CD14-positive monocyte (primary cell): ENCODE results near the gene VTN. TPM values are rescaled to one million over a fixed set of nuclear protein-coding genes. Genes with fewer than 3 reads are reported as not detected.

ENCODE experiments used
- DNase-seq, 3 donors: peaks; one replicate each; pipeline ENCODE4 v3.0.0-alpha.2; 2011 to 2022
- H2AFZ ChIP-seq: 2 replicates; pipeline ENCODE4 v1.6.0; 2012; ENCODE audit warnings: mild to moderate bottlenecking, low read depth, low read length, inconsistent platforms; ENCODE audit not compliant: insufficient read depth, poor library complexity, severe bottlenecking
- H3K27ac ChIP-seq, 2 donors: 1 replicate in 1 of 2; 2 replicates in 1 of 2; pipeline ENCODE4 v1.5.1; 2012 to 2013; ENCODE audit warnings: low read length in 2 of 2, control low read depth in 1 of 2, inconsistent platforms in 1 of 2, low read depth in 1 of 2, mild to moderate bottlenecking in 1 of 2
- H3K27me3 ChIP-seq, 2 donors: one replicate each; pipeline versions ENCODE4 v1.6.0 to v1.6.1; 2011 to 2013; ENCODE audit warnings: low read length in 2 of 2; ENCODE audit not compliant: control insufficient read depth in 2 of 2, insufficient read depth in 2 of 2
- H3K36me3 ChIP-seq, 2 donors: replicated peaks in 1 of 2; 1 replicate in 1 of 2; 2 replicates in 1 of 2; pipeline versions ENCODE4 v1.5.1 to v1.6.1; 2012 to 2013; ENCODE audit warnings: low read length in 2 of 2, control low read depth in 1 of 2, inconsistent platforms in 1 of 2, mild to moderate bottlenecking in 1 of 2; ENCODE audit not compliant: insufficient read depth in 2 of 2, control insufficient read depth in 1 of 2
- H3K4me1 ChIP-seq, 2 donors: 1 replicate in 1 of 2; 2 replicates in 1 of 2; pipeline versions ENCODE4 v1.5.1 to v1.6.1; 2012 to 2013; ENCODE audit warnings: low read length in 2 of 2, control low read depth in 1 of 2, inconsistent platforms in 1 of 2, mild to moderate bottlenecking in 1 of 2, moderate library complexity in 1 of 2; ENCODE audit not compliant: insufficient read depth in 2 of 2, control insufficient read depth in 1 of 2
- H3K4me2 ChIP-seq: replicated peaks from 2 replicates; pipeline ENCODE3; 2012; ENCODE audit warnings: low read length, moderate library complexity, mild to moderate bottlenecking; ENCODE audit not compliant: poor library complexity, severe bottlenecking; ENCODE audit errors: extremely low read depth
- H3K4me3 ChIP-seq, 3 experiments: fragments of 200-600 bp in 1 of 3; sonication (generic) in 1 of 3; replicated peaks in 1 of 3; 1 replicate in 2 of 3; 2 replicates in 1 of 3; pipeline ENCODE4 v1.5.1; 2011 to 2013; ENCODE audit warnings: low read length in 3 of 3, mild to moderate bottlenecking in 3 of 3, control low read depth in 2 of 3, low read depth in 2 of 3, inconsistent platforms in 1 of 3, moderate library complexity in 1 of 3
- H3K79me2 ChIP-seq: 2 replicates; pipeline ENCODE4 v1.6.0; 2012; ENCODE audit warnings: mild to moderate bottlenecking, control low read depth, inconsistent platforms, low read length, moderate library complexity; ENCODE audit not compliant: insufficient read depth
- H3K9ac ChIP-seq: 2 replicates; pipeline ENCODE4 v1.6.0; 2017; ENCODE audit warnings: low read length, mild to moderate bottlenecking; ENCODE audit not compliant: insufficient read depth, poor library complexity, severe bottlenecking
- H3K9me3 ChIP-seq, 2 donors: replicated peaks in 1 of 2; 1 replicate in 1 of 2; 2 replicates in 1 of 2; pipeline versions ENCODE4 v1.5.1 to v1.6.1; 2012 to 2013; ENCODE audit warnings: low read length in 2 of 2, control low read depth in 1 of 2; ENCODE audit not compliant: control insufficient read depth in 1 of 2, insufficient read depth in 1 of 2
- H4K20me1 ChIP-seq: 2 replicates; pipeline ENCODE4 v1.6.0; 2012; ENCODE audit warnings: mild to moderate bottlenecking, low read length, control low read depth, moderate library complexity; ENCODE audit not compliant: insufficient read depth
- H3K27ac Mint-ChIP-seq, 7 donors: one replicate each; pipeline ENCODE4 v1.8.0; 2020; ENCODE audit warnings: mild to moderate bottlenecking in 7 of 7, mixed read lengths in 7 of 7, moderate library complexity in 6 of 7, inconsistent platforms in 2 of 7
- H3K27me3 Mint-ChIP-seq, 3 donors: one replicate each; pipeline ENCODE4 v1.8.0; 2021 to 2022; ENCODE audit warnings: low read depth in 3 of 3, mild to moderate bottlenecking in 3 of 3, mixed read lengths in 3 of 3, moderate library complexity in 3 of 3, inconsistent platforms in 1 of 3
- H3K36me3 Mint-ChIP-seq, 2 donors: one replicate each; pipeline ENCODE4 v1.8.0; 2020; ENCODE audit warnings: mixed read lengths in 2 of 2, inconsistent platforms in 1 of 2, mild to moderate bottlenecking in 1 of 2
- H3K4me1 Mint-ChIP-seq: one replicate; pipeline ENCODE4 v1.8.0; 2020; ENCODE audit warnings: mild to moderate bottlenecking, mixed read lengths
- H3K4me3 Mint-ChIP-seq, 2 donors: one replicate each; pipeline ENCODE4 v1.8.0; 2020; ENCODE audit warnings: mild to moderate bottlenecking in 2 of 2, mixed read lengths in 2 of 2, moderate library complexity in 1 of 2
- H3K9me3 Mint-ChIP-seq, 7 donors: one replicate each; pipeline ENCODE4 v1.8.0; 2020 to 2022; ENCODE audit warnings: mixed read lengths in 7 of 7, mild to moderate bottlenecking in 6 of 7, moderate library complexity in 6 of 7, inconsistent platforms in 2 of 7
- WGBS: methylation state at CpG from one replicate; pipeline ENCODE4 v1.1.5; 2013; ENCODE audit warnings: missing lambda C conversion rate; ENCODE audit not compliant: insufficient coverage; 5-methylcytosine and 5-hydroxymethylcytosine counted together
- intact Hi-C, 2 donors: fragments of 100-400 bp; cut with micrococcal nuclease; formaldehyde crosslinking; loops; one replicate each; pipeline versions ENCODE4 v1.15.0 to v1.15.1; 2023
- polyA plus RNA-seq, 3 donors: library from polyadenylated mRNA; depleted of rRNA in 1 of 3; unstranded in 2 of 3; stranded (reverse) in 1 of 3; fragments of 300-500 nt in 2 of 3; fragments of >200 nt in 1 of 3; fragmentation: Illumina TruSeq in 2 of 3; gene quantifications; 1 replicate in 2 of 3; 2 replicates in 1 of 3; pipeline ENCODE4 v1.2.3, GENCODE V29; 2012 to 2021
- TF ChIP-seq, protein P1 (sequence below): fragments of 200-600 bp; IDR thresholded peaks from one replicate; pipeline ENCODE4 v1.8.0; 2022; ENCODE audit warnings: antibody characterized with exemption, mild to moderate bottlenecking

VTN gene
- polyA plus RNA-seq, 3 donors = not detected

DNA sequence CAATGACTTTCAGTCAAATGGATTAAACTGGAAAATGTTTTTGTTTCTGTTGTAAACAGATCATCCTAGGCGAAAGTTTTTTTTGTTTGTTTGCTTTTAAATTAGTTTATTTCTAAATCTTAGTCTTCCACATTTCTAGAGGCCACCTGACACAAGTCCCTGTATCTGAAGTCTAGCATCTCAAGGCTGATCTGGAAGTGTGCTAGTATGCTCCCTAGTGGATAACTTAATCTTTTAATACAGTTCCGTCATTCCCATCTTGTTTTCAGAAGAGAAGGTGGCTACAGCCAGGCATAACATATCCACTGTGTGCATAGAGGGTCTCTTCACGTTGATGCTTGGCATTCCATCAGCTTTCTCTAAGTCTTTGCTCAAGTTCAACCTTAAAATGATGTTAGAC, 42.4 kb downstream of the VTN start:
- DNase-seq = no peak
- no peak overlapping the region for H3K4me3 ChIP-seq
- H3K9me3 ChIP-seq = no peaks in the 10 kb centered on the region
- H3K27me3 ChIP-seq = no peaks in the 10 kb centered on the region
- WGBS = 80% methylated on average over 1 of the region's 3 CpGs
- H3K27me3 Mint-ChIP-seq = peaks cover 0 to 1% (median 0%) of the 10 kb centered on the region in 3 donors
- intact Hi-C loops = no loop called here
- peaks cover 42 to 67% of the 10 kb centered on the region in 2 donors for H3K36me3 ChIP-seq
- no peak overlapping the region for H3K9ac ChIP-seq
- H3K4me1 Mint-ChIP-seq = peaks cover 20% of the 10 kb centered on the region
- no peaks in the 10 kb centered on the region for H4K20me1 ChIP-seq
- no peak overlapping the region for H3K27ac Mint-ChIP-seq
- no peak overlapping the region for H3K4me3 Mint-ChIP-seq
- no peak overlapping the region for H3K4me2 ChIP-seq
- no peak overlapping the region for H2AFZ ChIP-seq
- TF ChIP-seq, protein P1, sequence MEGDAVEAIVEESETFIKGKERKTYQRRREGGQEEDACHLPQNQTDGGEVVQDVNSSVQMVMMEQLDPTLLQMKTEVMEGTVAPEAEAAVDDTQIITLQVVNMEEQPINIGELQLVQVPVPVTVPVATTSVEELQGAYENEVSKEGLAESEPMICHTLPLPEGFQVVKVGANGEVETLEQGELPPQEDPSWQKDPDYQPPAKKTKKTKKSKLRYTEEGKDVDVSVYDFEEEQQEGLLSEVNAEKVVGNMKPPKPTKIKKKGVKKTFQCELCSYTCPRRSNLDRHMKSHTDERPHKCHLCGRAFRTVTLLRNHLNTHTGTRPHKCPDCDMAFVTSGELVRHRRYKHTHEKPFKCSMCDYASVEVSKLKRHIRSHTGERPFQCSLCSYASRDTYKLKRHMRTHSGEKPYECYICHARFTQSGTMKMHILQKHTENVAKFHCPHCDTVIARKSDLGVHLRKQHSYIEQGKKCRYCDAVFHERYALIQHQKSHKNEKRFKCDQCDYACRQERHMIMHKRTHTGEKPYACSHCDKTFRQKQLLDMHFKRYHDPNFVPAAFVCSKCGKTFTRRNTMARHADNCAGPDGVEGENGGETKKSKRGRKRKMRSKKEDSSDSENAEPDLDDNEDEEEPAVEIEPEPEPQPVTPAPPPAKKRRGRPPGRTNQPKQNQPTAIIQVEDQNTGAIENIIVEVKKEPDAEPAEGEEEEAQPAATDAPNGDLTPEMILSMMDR = no peak
- H3K9me3 Mint-ChIP-seq = no peaks in the 10 kb centered on the region
- peaks cover 25% of the 10 kb centered on the region for H3K79me2 ChIP-seq
- peaks cover 17 to 20% of the 10 kb centered on the region in 2 donors for H3K4me1 ChIP-seq
- no peak overlapping the region for H3K27ac ChIP-seq
- H3K36me3 Mint-ChIP-seq = peaks cover 51 to 68% of the 10 kb centered on the region in 2 donors

DNA sequence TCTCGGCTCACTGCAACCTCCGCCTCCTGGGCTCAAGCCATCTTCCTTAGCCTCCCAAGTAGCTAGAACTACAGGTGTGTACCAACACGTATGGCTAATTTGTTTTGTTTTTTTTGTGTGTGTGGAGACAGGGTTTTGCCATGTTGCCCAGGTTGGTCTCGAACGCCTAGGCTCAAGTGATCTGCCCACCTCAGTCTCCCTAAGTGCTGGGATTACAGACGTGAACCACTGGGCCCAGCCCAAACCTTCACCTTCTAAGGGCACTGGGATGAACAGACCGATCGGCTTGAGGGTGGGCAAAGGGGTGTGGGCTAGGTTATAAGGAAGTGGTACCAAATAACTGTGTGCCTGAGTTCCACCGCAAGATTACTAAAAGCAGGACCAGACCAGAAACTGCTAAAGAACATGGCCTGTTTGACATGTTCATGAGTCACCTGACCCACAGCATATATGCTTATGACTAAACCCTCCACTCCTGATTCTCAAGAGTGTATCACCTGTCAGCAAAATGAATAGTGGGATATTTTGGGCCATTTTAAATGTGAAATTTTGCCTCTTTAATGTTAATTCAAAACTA, 43.0 kb downstream of the VTN start:
- intact Hi-C loops = no loop called here
- peaks cover 49 to 63% of the 10 kb centered on the region in 2 donors for H3K36me3 Mint-ChIP-seq
- no peak for DNase-seq
- H3K9me3 Mint-ChIP-seq = no peaks in the 10 kb centered on the region
- peaks cover 42 to 63% of the 10 kb centered on the region in 2 donors for H3K36me3 ChIP-seq
- H3K4me1 ChIP-seq = peaks cover 17 to 20% of the 10 kb centered on the region in 2 donors
- H3K9ac ChIP-seq = no peak overlapping the region
- WGBS = no CpG with 5 or more reads among the region's 9 CpGs
- H3K4me3 Mint-ChIP-seq = no peak overlapping the region
- no peak overlapping the region for H3K4me3 ChIP-seq
- TF ChIP-seq, protein P1 = no peak
- no peak overlapping the region for H3K27ac ChIP-seq
- H3K9me3 ChIP-seq = no peaks in the 10 kb centered on the region
- peak overlapping the region in 1 of 7 donors; percentile 32 for H3K27ac Mint-ChIP-seq
- peaks cover 18% of the 10 kb centered on the region for H3K4me1 Mint-ChIP-seq
- no peaks in the 10 kb centered on the region for H3K27me3 ChIP-seq
- no peak overlapping the region for H3K4me2 ChIP-seq
- no peak overlapping the region for H2AFZ ChIP-seq
- H4K20me1 ChIP-seq = no peaks in the 10 kb centered on the region
- no peaks in the 10 kb centered on the region for H3K27me3 Mint-ChIP-seq
- peaks cover 25% of the 10 kb centered on the region for H3K79me2 ChIP-seq
